Neuronal stem cell (in vitro differentiated cells): ENCODE data around the gene SNRPF.

Source experiments
- DNase-seq: peaks from one replicate; pipeline ENCODE4 v3.0.0-alpha.2; 2013; ENCODE audit warnings: low spot score
- H2AFZ ChIP-seq: one replicate; pipeline ENCODE4 v1.6.1; 2013; ENCODE audit warnings: mild to moderate bottlenecking, low read length, inconsistent platforms
- H2AK5ac ChIP-seq: 2 replicates; pipeline ENCODE4 v1.6.1; 2013; ENCODE audit warnings: low read depth, mild to moderate bottlenecking, inconsistent platforms, low read length, moderate library complexity, mixed read lengths
- H2BK120ac ChIP-seq: 2 replicates; pipeline ENCODE4 v1.6.1; 2013; ENCODE audit warnings: low read depth, mild to moderate bottlenecking, inconsistent platforms, low read length, moderate library complexity, mixed read lengths
- H2BK12ac ChIP-seq: one replicate; pipeline ENCODE4 v1.6.1; 2013; ENCODE audit warnings: low read length, inconsistent platforms
- H2BK15ac ChIP-seq: 2 replicates; pipeline ENCODE4 v1.6.1; 2013; ENCODE audit warnings: mild to moderate bottlenecking, low read length, inconsistent platforms, mixed read lengths
- H2BK5ac ChIP-seq: one replicate; pipeline ENCODE4 v1.6.1; 2013; ENCODE audit warnings: inconsistent platforms, mild to moderate bottlenecking, low read length, moderate library complexity
- H3K14ac ChIP-seq: one replicate; pipeline ENCODE4 v1.6.1; 2013; ENCODE audit warnings: low read length, inconsistent platforms
- H3K18ac ChIP-seq: 2 replicates; pipeline ENCODE4 v1.6.1; 2013; ENCODE audit warnings: low read length, inconsistent platforms
- H3K23ac ChIP-seq: 2 replicates; pipeline ENCODE4 v1.6.1; 2013; ENCODE audit warnings: low read depth, mild to moderate bottlenecking, mixed read lengths, low read length, inconsistent platforms; ENCODE audit not compliant: poor library complexity
- H3K27ac ChIP-seq: replicated peaks from 3 replicates; pipeline ENCODE4 v1.5.1; 2013; ENCODE audit warnings: low read length, inconsistent platforms
- H3K27me3 ChIP-seq, 3 experiments: 2 replicates each; pipeline ENCODE4 v1.6.1; 2013; ENCODE audit warnings: low read length in 3 of 3, mild to moderate bottlenecking in 2 of 3, inconsistent platforms in 1 of 3, low read depth in 1 of 3, mixed read lengths in 1 of 3, moderate library complexity in 1 of 3; ENCODE audit not compliant: control insufficient read depth in 3 of 3, insufficient read depth in 3 of 3
- H3K36me3 ChIP-seq, 2 donors: replicated peaks in 1 of 2; 2 replicates each; pipeline ENCODE4 v1.6.1; 2013; ENCODE audit warnings: low read length in 2 of 2; ENCODE audit not compliant: control insufficient read depth in 2 of 2, insufficient read depth in 2 of 2
- H3K4ac ChIP-seq: 2 replicates; pipeline ENCODE4 v1.6.1; 2013; ENCODE audit warnings: inconsistent platforms, mild to moderate bottlenecking, low read length, moderate library complexity
- H3K4me1 ChIP-seq, 2 donors: 1 replicate in 1 of 2; 2 replicates in 1 of 2; pipeline ENCODE4 v1.6.1; 2013; ENCODE audit warnings: low read length in 2 of 2, low read depth in 1 of 2; ENCODE audit not compliant: control insufficient read depth in 2 of 2, insufficient read depth in 1 of 2
- H3K4me2 ChIP-seq: one replicate; pipeline ENCODE4 v1.6.1; 2013; ENCODE audit warnings: mild to moderate bottlenecking, low read length, inconsistent platforms; ENCODE audit not compliant: insufficient read depth, poor library complexity, severe bottlenecking
- H3K4me3 ChIP-seq, 2 donors: 2 replicates each; pipeline ENCODE4 v1.5.1; 2013; ENCODE audit warnings: low read length in 2 of 2, mild to moderate bottlenecking in 2 of 2, inconsistent platforms in 1 of 2, moderate library complexity in 1 of 2
- H3K79me1 ChIP-seq: one replicate; pipeline ENCODE4 v1.6.1; 2013; ENCODE audit warnings: low read depth, mild to moderate bottlenecking, inconsistent platforms, low read length, moderate library complexity
- H3K9ac ChIP-seq: one replicate; pipeline ENCODE4 v1.6.1; 2013; ENCODE audit warnings: mild to moderate bottlenecking, low read depth, low read length, inconsistent platforms; ENCODE audit not compliant: poor library complexity
- H3K9me3 ChIP-seq, 2 donors: replicated peaks in 1 of 2; 2 replicates each; pipeline versions ENCODE3 to v1.6.1; 2013; ENCODE audit warnings: low read length in 2 of 2, mild to moderate bottlenecking in 2 of 2, inconsistent platforms in 1 of 2, low read depth in 1 of 2, mixed read lengths in 1 of 2, moderate library complexity in 1 of 2; ENCODE audit not compliant: control insufficient read depth in 2 of 2, insufficient read depth in 1 of 2
- H4K8ac ChIP-seq: one replicate; pipeline ENCODE4 v1.6.1; 2013; ENCODE audit warnings: low read depth, mild to moderate bottlenecking, inconsistent platforms, low read length, moderate library complexity
- H4K91ac ChIP-seq: one replicate; pipeline ENCODE4 v1.6.1; 2013; ENCODE audit warnings: low read length, low read depth, mild to moderate bottlenecking, inconsistent platforms; ENCODE audit not compliant: poor library complexity
- WGBS, 2 donors: extraction: QIAGEN DNeasy Blood & Tissue Kit; methylation state at CpG; one replicate each; pipeline ENCODE4 v1.1.7; 2013; ENCODE audit warnings: missing lambda C conversion rate in 2 of 2, mixed read lengths in 1 of 2; ENCODE audit not compliant: insufficient read length in 2 of 2, insufficient replicate concordance in 1 of 2; ENCODE audit errors: extremely low coverage in 2 of 2; 5-methylcytosine and 5-hydroxymethylcytosine counted together

Gene SNRPF

GRCh38 chr12:95834572-95834971, 24.2 kb upstream of the SNRPF start:
- Histone ChIP-seq H2AK5ac (no peak overlapping the region), H3K27ac (no peak overlapping the region), H3K4me3 (no peak overlapping the region), H3K4me1 (no peaks in the 10 kb centered on the region), H3K4ac (no peak overlapping the region), H2BK5ac (no peak overlapping the region), H2BK120ac (no peak overlapping the region), H3K36me3 (no peaks in the 10 kb centered on the region), H4K8ac (no peak overlapping the region), H4K91ac (no peak overlapping the region), H3K4me2 (no peak overlapping the region), H2BK15ac (no peak overlapping the region), H3K27me3 (peaks cover 0 to 3% (median 0%) of the 10 kb centered on the region in 3 experiments), H3K18ac (no peak overlapping the region), H3K9me3 (no peaks in the 10 kb centered on the region), H3K9ac (no peak overlapping the region), H2BK12ac (no peak overlapping the region), H2AFZ (no peak overlapping the region), H3K79me1 (no peaks in the 10 kb centered on the region), H3K23ac (no peak overlapping the region), H3K14ac (no peak overlapping the region)
- no peak for DNase-seq
- no CpG with 5 or more reads among the region's 1 CpG for WGBS, 2 donors

- Histone ChIP-seq H3K9me3 (no peaks in the 10 kb centered on the region), H3K4me3 (no peak overlapping the region), H3K27ac (no peak overlapping the region), H3K23ac (no peak overlapping the region), H3K4me2 (no peak overlapping the region), H3K4me1 (no peaks in the 10 kb centered on the region), H3K18ac (no peak overlapping the region), H2AK5ac (no peak overlapping the region), H2BK15ac (no peak overlapping the region), H4K91ac (no peak overlapping the region), H3K36me3 (no peaks in the 10 kb centered on the region), H2BK120ac (no peak overlapping the region), H3K9ac (no peak overlapping the region), H3K27me3 (peaks cover 0 to 3% (median 0%) of the 10 kb centered on the region in 3 experiments), H3K14ac (no peak overlapping the region), H2AFZ (no peak overlapping the region), H2BK12ac (no peak overlapping the region), H2BK5ac (no peak overlapping the region), H4K8ac (no peak overlapping the region), H3K79me1 (no peaks in the 10 kb centered on the region), H3K4ac (no peak overlapping the region)
- DNase-seq: no peak
- no CpG with 5 or more reads among the region's 3 CpGs for WGBS, 2 donors
Observed at GRCh38 chr12:95836185-95836609, 22.6 kb upstream of the SNRPF start.

GRCh38 chr12:95836630-95837239, 22.0 kb upstream of the SNRPF start:
- no peaks in the 10 kb centered on the region for H3K79me1 ChIP-seq
- no peak for DNase-seq
- H4K8ac ChIP-seq: no peak overlapping the region
- H3K4me1 ChIP-seq: no peaks in the 10 kb centered on the region
- H3K27ac ChIP-seq: no peak overlapping the region
- H3K9me3 ChIP-seq: no peaks in the 10 kb centered on the region
- H3K23ac ChIP-seq: no peak overlapping the region
- H3K14ac ChIP-seq: no peak overlapping the region
- no peak overlapping the region for H4K91ac ChIP-seq
- no peak overlapping the region for H3K4me3 ChIP-seq
- H2AK5ac ChIP-seq: no peak overlapping the region
- no peak overlapping the region for H2BK5ac ChIP-seq
- H3K4ac ChIP-seq: no peak overlapping the region
- WGBS, 2 donors: no CpG with 5 or more reads among the region's 1 CpG
- H2BK15ac ChIP-seq: no peak overlapping the region
- H2AFZ ChIP-seq: no peak overlapping the region
- no peak overlapping the region for H2BK120ac ChIP-seq
- no peak overlapping the region for H3K18ac ChIP-seq
- H3K9ac ChIP-seq: no peak overlapping the region
- peaks cover 0 to 3% (median 0%) of the 10 kb centered on the region in 3 experiments for H3K27me3 ChIP-seq
- no peaks in the 10 kb centered on the region for H3K36me3 ChIP-seq
- H3K4me2 ChIP-seq: no peak overlapping the region
- H2BK12ac ChIP-seq: no peak overlapping the region

GRCh38 chr12:95837240-95838038, 21.3 kb upstream of the SNRPF start:
- H3K23ac ChIP-seq: no peak overlapping the region
- H4K91ac ChIP-seq: no peak overlapping the region
- 33 to 55% methylated on average over 1 of the region's 10 CpGs for WGBS, 2 donors
- H3K4me1 ChIP-seq: no peaks in the 10 kb centered on the region
- H3K27me3 ChIP-seq: peaks cover 0 to 3% (median 0%) of the 10 kb centered on the region in 3 experiments
- H2AFZ ChIP-seq: no peak overlapping the region
- H3K27ac ChIP-seq: no peak overlapping the region
- DNase-seq: no peak
- H2BK12ac ChIP-seq: no peak overlapping the region
- H3K36me3 ChIP-seq: no peaks in the 10 kb centered on the region
- no peak overlapping the region for H3K14ac ChIP-seq
- no peak overlapping the region for H3K9ac ChIP-seq
- H2BK120ac ChIP-seq: no peak overlapping the region
- no peak overlapping the region for H3K4me3 ChIP-seq
- no peak overlapping the region for H2BK5ac ChIP-seq
- H3K4ac ChIP-seq: no peak overlapping the region
- no peak overlapping the region for H3K18ac ChIP-seq
- no peak overlapping the region for H2BK15ac ChIP-seq
- no peak overlapping the region for H3K4me2 ChIP-seq
- H2AK5ac ChIP-seq: no peak overlapping the region
- no peak overlapping the region for H4K8ac ChIP-seq
- no peaks in the 10 kb centered on the region for H3K79me1 ChIP-seq
- no peaks in the 10 kb centered on the region for H3K9me3 ChIP-seq
